Inferior parietal cortex (tissue), 1 donor: Measurements from ENCODE around the gene NUCKS1.

ENCODE experiments used
- DNase-seq: peaks from one replicate; pipeline ENCODE4 v3.0.0-alpha.2; 2016; ENCODE audit errors: extremely low spot score

NUCKS1 gene

GRCh38 chr1:205750138-205751035, at the start of gene NUCKS1:
Gene NUCKS1 (minus strand): TSS chr1:205750182. CDS start chr1:205749973, 209 bp downstream.
- DNase-seq, result peak; percentile 99

GRCh38 chr1:205798577-205798976, 48.6 kb upstream of the NUCKS1 start:
- no peak for DNase-seq

DNA sequence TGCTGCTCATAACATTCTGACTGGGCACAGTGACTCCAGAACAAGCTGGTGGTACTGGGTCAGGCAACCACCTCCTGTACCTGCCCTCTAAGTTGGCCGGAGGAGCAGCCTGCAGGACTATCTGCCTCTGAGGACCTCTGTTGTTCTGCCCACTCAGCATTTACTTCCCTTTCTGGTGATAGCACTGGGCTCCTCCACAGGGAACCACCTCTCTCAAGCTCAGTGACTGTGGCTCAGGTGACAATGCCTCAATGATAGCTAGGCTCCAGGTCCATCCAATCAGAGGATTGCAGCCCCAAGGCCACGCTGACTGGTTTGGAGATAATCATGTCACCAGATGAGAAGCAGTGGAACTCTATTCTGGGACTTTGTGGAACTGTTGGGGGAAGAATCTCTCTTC, 47.2 kb upstream of the NUCKS1 start:
- no peak for DNase-seq

DNA sequence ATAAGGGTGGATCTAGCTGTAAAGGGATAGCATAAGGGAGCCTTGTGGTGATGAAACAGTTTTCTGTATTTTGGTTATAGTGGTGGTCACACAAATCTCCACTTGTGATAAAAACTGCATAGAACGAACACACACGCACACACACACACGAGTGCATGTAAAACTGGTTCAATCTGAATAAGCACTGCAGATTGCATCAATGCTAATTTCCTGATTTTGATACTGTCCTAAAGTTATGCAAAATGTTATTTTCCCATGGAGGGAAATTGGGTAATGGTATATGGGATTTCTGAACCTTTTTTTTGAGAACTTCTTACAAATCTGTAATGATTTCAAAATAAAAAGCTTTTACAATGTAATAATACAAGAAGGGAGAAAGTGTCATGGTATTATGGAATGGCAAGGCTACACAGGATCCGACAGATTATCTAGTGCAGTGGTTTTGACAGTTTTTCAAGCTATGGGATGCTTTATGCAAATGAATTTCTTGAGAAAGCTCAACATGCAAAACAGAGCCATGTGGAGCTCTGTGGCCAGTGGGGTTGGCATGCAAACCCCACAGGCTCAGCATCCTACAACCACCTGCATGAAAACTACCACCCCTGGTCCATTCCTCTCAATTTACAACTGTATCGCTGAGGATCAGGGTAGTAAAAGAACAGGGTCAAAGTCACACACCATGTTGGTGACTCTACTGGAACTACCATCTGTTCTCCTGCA, 44.2 kb upstream of the NUCKS1 start:
- DNase-seq, result no peak

DNA sequence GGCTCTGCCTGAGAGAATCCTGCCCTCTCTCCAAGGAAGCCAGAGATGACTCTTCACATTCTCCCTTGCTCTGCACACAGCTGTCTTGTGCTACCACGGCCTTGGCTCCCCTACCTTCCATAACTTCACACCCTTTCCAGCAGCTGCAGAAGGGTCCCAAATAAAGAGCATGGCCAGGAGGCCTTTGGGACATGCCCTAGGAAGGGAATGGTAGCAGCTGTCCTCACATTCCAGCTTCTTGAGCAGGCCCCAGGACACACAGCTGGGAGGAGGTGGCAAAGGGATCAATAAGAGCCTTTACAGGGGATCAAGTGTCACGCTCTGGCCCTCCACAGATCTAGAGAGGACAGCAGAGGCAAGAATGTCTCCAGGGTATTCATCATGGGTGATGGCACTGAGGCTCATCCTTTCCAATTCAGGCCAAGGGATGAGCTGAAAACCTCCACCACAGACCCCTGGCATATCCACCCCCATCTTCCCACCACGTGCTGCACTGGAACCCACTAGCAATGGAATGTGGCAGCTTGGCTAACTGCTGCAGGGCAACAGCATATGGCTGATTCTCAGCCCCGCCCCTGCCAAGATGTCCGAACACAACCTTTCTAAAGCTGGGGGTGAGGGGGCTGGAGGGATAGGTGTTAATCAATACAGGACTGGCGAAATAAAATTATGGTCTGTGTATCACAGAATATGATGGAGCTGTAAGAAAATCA, 43.1 kb upstream of the NUCKS1 start:
- no peak for DNase-seq

DNA sequence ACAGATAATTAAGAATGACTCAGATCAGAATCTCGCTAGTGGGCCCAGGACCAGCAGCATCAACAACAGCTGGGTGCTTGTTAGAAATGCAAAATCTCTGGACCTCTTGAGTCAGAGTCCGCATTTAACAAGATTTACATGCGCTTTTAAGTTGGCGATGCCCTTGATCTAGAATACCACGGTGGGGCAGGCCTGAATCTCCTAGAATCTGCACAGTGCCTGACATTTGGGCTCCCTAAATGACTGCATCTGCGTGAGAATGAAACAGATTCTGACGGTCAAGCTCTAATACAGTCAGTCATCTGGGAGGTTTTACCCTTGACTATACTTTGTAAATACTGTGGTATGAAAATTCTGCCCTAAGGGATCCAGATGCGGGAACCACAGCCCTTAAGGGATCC, 42.5 kb upstream of the NUCKS1 start:
- DNase-seq, result no peak

DNA sequence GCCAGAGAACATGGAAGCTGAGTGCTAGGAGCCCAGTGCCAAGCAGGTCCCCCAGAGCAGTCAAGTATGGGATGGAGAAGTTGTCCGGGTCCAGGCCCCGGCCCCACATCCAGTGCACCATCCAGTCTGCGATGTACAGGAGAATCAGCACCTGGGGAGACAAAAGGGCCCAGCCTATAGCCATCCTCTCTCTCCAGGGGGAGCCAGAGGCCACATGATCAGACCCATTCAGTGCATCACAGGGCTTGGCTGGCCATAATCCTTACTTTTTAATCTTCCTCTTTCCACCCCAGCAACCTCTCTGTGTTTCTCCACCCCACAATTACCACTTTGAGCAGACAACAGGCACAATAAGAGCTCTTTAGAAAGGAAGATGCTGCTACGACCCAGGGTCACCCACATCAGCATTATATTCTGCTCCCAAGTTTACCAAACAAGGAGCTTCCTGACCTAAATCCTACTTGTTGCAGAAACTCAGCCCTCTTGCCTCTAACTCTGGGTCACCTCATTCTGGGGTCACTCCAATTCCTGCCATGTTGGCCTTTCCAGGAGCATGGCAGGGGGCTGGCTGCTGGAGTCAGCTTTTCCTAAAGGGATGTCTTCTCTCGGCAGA, 41.7 kb upstream of the NUCKS1 start:
- peak; percentile 85 for DNase-seq

DNA sequence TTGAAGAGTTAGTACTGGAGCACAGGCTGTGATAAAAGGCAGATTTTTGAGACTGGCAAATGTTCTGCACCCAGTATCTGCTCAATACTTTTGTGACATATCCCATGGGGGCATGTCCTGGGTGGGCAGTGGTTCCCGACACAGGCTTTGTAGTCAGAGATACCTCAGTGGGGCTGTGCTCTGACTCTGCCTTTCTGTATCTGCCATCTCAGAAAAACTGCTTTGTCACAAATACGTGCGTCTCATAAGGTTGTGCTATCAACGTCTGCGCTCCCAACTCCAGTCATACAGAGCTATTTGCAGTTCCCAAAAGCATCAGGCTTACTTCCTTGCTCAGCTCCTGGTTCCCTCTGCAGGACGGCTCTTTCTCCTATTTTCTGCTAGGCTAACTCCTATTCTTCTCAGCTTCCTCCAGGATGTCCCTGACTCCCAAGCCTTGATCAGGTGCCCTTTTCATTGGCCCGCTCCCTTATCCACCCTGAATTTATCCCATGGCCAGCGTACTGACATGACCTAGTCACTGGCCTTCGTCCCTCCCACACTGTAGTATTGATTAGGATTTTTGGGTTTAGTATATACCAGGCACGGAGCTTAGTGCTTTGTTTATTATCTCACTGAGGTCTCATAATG, 37.4 kb upstream of the NUCKS1 start:
- DNase-seq, result no peak

GRCh38 chr1:205786601-205787000, 36.6 kb upstream of the NUCKS1 start:
- no peak for DNase-seq

- no peak for DNase-seq
These were observed 35.5 kb upstream of the NUCKS1 start for GRCh38 chr1:205785446-205785845.

DNA sequence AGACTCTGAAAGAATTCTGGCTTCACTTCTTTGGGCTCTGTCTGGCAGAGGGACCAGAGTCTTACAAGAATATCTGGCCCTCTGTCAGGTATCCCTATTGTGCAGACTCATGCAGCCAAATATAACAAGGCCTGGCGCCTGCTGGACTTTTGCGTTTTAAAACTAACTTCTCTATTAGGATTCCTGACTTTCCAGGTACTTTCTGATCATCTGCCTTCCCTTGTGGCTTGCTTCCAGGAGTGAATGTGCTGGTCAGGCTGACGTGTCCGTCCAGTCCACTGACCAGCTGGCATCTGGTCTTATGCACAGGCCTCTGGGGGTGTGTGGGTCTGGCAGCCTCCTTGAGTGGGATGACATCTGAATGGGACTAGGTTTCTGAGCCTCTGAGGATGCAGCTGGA, 33.9 kb upstream of the NUCKS1 start:
- DNase-seq, result no peak

- no peak for DNase-seq
These were observed 33.4 kb upstream of the NUCKS1 start for GRCh38 chr1:205783433-205783795.

GRCh38 chr1:205782627-205783432, 32.8 kb upstream of the NUCKS1 start:
- no peak for DNase-seq

- no peak for DNase-seq
These were observed 30.4 kb upstream of the NUCKS1 start for GRCh38 chr1:205780335-205780734.

DNA sequence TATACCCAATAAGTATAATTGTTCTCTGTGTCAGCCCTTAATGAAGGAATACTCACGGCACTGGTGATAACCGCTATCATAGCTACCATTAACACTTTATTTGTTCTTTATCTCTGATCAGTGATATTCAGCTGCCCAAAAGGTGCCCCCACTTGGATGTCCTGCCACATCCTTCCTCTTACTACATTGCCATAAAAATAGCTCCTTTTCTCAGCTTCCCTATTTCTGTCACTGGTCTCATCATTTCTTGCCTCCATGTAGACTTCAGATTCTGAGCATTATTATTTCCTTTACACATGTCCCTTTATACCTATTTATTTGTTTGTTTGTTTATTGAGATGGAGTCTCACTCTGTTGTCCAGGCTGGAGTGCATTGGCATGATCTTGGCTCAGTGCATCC, 28.0 kb upstream of the NUCKS1 start:
- no peak for DNase-seq

DNA sequence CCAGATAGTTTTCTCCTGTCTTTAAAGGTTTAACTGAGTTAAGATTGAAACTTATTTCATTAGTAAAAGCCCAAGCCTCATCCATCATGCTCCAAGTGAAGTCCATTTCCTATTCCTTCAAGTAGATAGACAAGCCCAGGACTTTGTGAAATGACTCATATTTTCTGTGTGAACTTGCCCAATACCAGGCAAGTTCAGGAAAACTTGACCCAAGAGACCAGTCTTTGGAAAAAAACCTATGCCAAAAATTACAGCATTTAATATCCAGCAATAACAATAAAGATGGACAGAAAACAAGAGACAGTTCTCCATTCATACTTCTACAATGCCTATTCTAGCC, 25.7 kb upstream of the NUCKS1 start:
- no peak for DNase-seq

- peak; percentile 92 for DNase-seq
These were observed 25.2 kb upstream of the NUCKS1 start, which contains the start of gene RAB29 for GRCh38 chr1:205775015-205775716. Gene RAB29 (minus strand): TSS chr1:205775482. CDS start chr1:205774956, 526 bp downstream.

- DNase-seq, result no peak
These were observed 24.4 kb upstream of the NUCKS1 start for GRCh38 chr1:205774198-205775014.

DNA sequence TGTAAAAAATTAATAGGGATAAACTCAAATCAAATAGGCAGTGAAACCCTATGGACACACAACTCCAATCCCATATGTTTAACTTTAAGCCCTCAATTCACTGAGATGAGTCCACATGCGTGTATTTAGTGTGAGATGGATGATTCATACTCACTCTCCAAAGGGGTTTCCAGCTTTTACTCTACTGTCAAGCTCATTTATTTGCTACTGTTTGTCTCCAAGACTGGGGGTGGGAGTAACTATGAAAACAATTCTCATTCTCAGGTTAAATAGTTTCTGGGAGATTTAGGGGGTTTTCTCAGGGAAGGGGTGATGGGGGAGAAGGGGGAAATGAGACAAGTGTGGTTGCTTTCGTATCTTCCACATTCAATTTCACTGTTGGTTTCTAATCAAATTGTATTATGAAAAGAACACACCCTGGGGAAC, 22.6 kb upstream of the NUCKS1 start:
- DNase-seq, result no peak
